ENCODE results near the gene PITRM1. TPM values are rescaled to one million over a fixed set of nuclear protein-coding genes. Genes with fewer than 3 reads are reported as not detected.
A peak's percentile ranks its signal among the peaks of the same experiment; 100 is the strongest.

Gene PITRM1
- total and polyA plus RNA-seq, 2 experiments from 2014 or later, result 79.7 to 94.4 TPM

DNA sequence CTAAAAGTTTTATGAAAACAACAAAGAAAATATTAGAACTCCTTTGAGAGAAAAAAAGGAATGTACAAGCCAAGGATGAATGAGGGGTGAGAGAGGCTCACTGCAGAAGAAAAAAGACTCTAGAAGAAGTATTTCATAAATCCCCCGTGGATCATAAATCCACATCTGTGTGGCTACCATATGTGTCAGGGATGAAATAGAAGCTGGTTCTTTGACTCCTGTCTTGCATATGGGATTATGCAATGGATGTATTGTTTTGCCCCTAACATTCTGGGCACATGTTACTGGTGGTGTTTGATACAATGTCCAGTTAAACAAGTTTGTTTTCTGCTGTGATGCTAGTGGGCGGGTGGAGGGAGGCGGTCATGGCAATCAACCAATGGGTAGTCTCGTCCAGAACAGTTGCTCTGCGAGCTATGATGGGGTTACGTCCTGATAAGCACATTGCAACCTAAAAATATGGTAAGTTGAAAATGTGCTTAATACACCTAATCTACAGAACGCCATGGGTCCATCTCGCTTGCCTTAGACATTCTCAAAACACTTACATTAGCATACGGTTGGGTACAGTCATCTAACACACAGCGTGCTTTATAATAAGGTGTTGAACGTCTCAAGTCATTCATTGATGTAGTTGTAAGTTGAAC lies 34.1 kb upstream of the PITRM1 start:
- in situ Hi-C loops (cut with MboI), result loop anchor here (25.0 kb wide), 1 partner anchor 1556 kb away; no protein-coding TSS in a partner anchor
- no peak for DNase-seq

DNA sequence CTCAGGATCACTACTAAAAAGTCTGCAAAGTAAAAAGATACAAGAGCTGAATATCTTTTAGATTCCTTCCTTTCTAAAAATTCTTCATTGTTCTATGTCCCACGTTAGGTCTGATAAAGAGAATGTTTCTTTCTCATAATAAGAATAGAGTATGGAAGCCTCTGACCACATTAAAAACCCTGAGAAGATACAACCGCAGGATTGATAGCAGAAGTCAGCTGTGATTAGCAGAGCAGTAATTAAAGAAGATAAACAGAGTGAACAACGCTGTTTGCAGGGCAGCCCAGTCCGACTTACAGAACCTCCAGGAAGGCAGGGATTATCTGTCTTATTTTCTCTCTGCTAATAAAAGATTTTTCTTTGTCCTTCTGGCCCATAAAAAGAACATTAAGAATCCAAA lies 31.4 kb upstream of the PITRM1 start:
- H3K27ac ChIP-seq, result no peak overlapping the region
- H3F3A ChIP-seq (ENCODE audit: insufficient read depth), result no peaks in the 10 kb centered on the region
- H3K9ac ChIP-seq, result no peak overlapping the region
- no peaks in the 10 kb centered on the region for H3K4me1 ChIP-seq (ENCODE audit: insufficient read depth)
- in situ Hi-C loops (cut with MboI), result loop anchor here (25.0 kb wide), 1 partner anchor 1558 kb away; no protein-coding TSS in a partner anchor
- H3K27me3 ChIP-seq (replicated peaks; ENCODE audit: insufficient read depth), result peaks cover 9% of the 10 kb centered on the region; the same call in 1 of the 2 replicates
- H3K4me3 ChIP-seq, result peak overlapping the region; percentile 19; the same call in 1 of the 2 replicates
- peak overlapping the region; percentile 35; the same call in 1 of the 2 replicates for H2AFZ ChIP-seq
- no peaks in the 10 kb centered on the region for H3K9me3 ChIP-seq (ENCODE audit: low read depth)
- H3K4me2 ChIP-seq (ENCODE audit: unreplicated experiment), result no peak overlapping the region
- no peaks in the 10 kb centered on the region for H3K79me2 ChIP-seq (ENCODE audit: insufficient read depth)
- 69 to 70% methylated on average over 4 of the region's 4 CpGs for WGBS, 2 experiments (ENCODE audit: low coverage in 1 of 2, low lambda C conversion rate in 2 of 2, missing lambda C conversion rate in 2 of 2)
- DNase-seq, result no peak
- no peaks in the 10 kb centered on the region for H3K9me2 ChIP-seq (ENCODE audit: insufficient read depth)
- H4K20me1 ChIP-seq (ENCODE audit: insufficient read depth), result no peaks in the 10 kb centered on the region
- H3K36me3 ChIP-seq (ENCODE audit: low read depth), result no peaks in the 10 kb centered on the region
- TF ChIP-seq EZH2phosphoT487 (IDR thresholded peaks at IDR 0.05; ENCODE audit: insufficient read depth, low read depth) (no peak), EZH2 (IDR thresholded peaks at IDR 0.05; ENCODE audit: insufficient read depth, poor library complexity, severe bottlenecking) (no peak)

More for the DNA sequence above, 34.1 kb upstream of the PITRM1 start:
- Histone ChIP-seq H3K27me3 (replicated peaks; ENCODE audit: insufficient read depth) (0 out of 2 replicates have a peak, but pooled peaks cover 4% of the 10 kb centered on the region), H3K9me3 (ENCODE audit: low read depth) (no peaks in the 10 kb centered on the region), H3K9me2 (ENCODE audit: insufficient read depth) (no peaks in the 10 kb centered on the region), H3K4me2 (ENCODE audit: unreplicated experiment) (no peak overlapping the region), H3K79me2 (ENCODE audit: insufficient read depth) (no peaks in the 10 kb centered on the region), H3K4me1 (ENCODE audit: insufficient read depth) (no peaks in the 10 kb centered on the region), H3F3A (ENCODE audit: insufficient read depth) (no peaks in the 10 kb centered on the region), H3K4me3 (no peak overlapping the region), H3K27ac (no peak overlapping the region), H3K36me3 (ENCODE audit: low read depth) (no peaks in the 10 kb centered on the region), H4K20me1 (ENCODE audit: insufficient read depth) (no peaks in the 10 kb centered on the region), H2AFZ (no peak overlapping the region), H3K9ac (no peak overlapping the region)
- no peak for TF ChIP-seq EZH2phosphoT487 (IDR thresholded peaks at IDR 0.05; ENCODE audit: insufficient read depth, low read depth)
- no peak for TF ChIP-seq EZH2 (IDR thresholded peaks at IDR 0.05; ENCODE audit: insufficient read depth, poor library complexity, severe bottlenecking)
- WGBS, 2 experiments (ENCODE audit: low coverage in 1 of 2, low lambda C conversion rate in 2 of 2, missing lambda C conversion rate in 2 of 2), result 73 to 76% methylated on average over 11 of the region's 11 CpGs

DNA sequence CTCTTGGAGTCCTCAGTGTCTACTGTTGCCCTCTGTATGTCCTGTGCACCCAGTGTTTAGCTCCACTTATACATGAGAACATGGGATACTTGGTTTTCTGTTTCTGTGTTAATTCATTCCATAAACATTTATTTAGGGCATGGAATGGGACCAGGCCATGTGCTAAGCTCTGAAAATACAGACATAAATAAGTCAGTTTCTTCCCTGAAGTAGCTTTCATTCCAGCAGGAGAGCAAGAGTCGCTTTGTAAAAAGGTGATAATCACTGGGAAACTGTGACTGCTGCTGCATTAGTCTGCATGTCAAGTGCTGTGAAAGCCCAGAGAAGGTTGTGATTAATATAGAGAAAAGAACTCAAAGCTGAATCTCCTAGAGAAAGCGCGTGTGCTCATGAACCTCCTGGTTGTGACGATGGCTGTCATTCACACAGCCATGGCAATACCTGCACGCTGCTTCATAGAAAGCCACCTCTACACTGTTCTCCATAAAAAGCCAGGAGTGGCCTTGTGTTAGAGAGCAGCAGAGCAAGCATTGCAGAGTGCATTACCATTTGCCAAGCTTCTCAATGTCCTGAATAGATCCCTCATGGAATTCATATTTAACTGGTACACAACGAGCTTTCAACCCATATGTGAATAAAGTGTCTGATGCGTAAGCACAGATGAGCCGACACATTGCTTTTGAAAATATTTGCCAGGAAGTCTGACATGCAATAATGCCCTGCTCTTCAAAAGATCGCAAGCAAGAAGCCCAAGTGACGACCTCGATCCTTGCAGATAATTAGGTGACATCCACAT lies 30.6 kb upstream of the PITRM1 start:
- TF ChIP-seq EZH2phosphoT487 (IDR thresholded peaks at IDR 0.05; ENCODE audit: insufficient read depth, low read depth) (no peak), EZH2 (IDR thresholded peaks at IDR 0.05; ENCODE audit: insufficient read depth, poor library complexity, severe bottlenecking) (no peak)
- Histone ChIP-seq H3K27ac (no peak overlapping the region), H3K4me2 (ENCODE audit: unreplicated experiment) (no peak overlapping the region), H3F3A (ENCODE audit: insufficient read depth) (no peaks in the 10 kb centered on the region), H3K4me1 (ENCODE audit: insufficient read depth) (peaks cover under 1% of the 10 kb centered on the region; the same call in 1 of the 2 replicates), H3K27me3 (replicated peaks; ENCODE audit: insufficient read depth) (peaks cover 9% of the 10 kb centered on the region; the same call in 1 of the 2 replicates), H4K20me1 (ENCODE audit: insufficient read depth) (no peaks in the 10 kb centered on the region), H3K9ac (no peak overlapping the region), H3K4me3 (peak overlapping the region; percentile 19; the same call in 1 of the 2 replicates), H3K79me2 (ENCODE audit: insufficient read depth) (no peaks in the 10 kb centered on the region), H3K9me3 (ENCODE audit: low read depth) (no peaks in the 10 kb centered on the region), H2AFZ (peak overlapping the region; percentile 35; the same call in 1 of the 2 replicates), H3K36me3 (ENCODE audit: low read depth) (no peaks in the 10 kb centered on the region), H3K9me2 (ENCODE audit: insufficient read depth) (no peaks in the 10 kb centered on the region)
- WGBS, 2 experiments (ENCODE audit: low coverage in 1 of 2, low lambda C conversion rate in 2 of 2, missing lambda C conversion rate in 2 of 2), result 52 to 53% methylated on average over 11 of the region's 11 CpGs
- in situ Hi-C loops (cut with MboI), result loop anchor here (25.0 kb wide), 1 partner anchor 1559 kb away; no protein-coding TSS in a partner anchor
- no peak for DNase-seq

DNA sequence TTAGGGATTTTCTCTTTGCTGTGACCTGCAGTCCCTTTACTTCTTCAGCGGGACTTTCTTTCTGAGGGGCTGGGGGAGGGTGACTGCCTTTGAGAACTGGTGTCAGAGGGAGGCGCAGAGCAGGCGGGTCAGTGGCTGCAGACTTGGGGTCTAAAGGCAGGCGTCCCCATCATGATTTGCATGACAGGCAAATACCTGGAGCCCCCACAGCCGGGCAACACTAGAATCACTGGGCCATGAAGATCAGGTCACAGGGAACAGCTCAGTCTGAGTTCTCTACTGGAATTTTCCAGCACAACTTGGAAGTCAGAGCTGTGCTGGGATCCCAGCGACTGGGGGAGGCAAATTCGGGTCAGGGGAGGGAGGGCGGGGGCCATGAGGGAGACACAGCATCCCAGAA lies 29.2 kb upstream of the PITRM1 start:
- Histone ChIP-seq H3K9me3 (ENCODE audit: low read depth) (no peaks in the 10 kb centered on the region), H2AFZ (no peak overlapping the region), H3K27me3 (replicated peaks; ENCODE audit: insufficient read depth) (peaks cover 9% of the 10 kb centered on the region; the same call in 1 of the 2 replicates), H3K4me1 (ENCODE audit: insufficient read depth) (peaks cover 13% of the 10 kb centered on the region), H3K36me3 (ENCODE audit: low read depth) (no peaks in the 10 kb centered on the region), H3F3A (ENCODE audit: insufficient read depth) (peaks cover 7% of the 10 kb centered on the region; the same call in 1 of the 2 replicates), H3K27ac (no peak overlapping the region), H3K9me2 (ENCODE audit: insufficient read depth) (no peaks in the 10 kb centered on the region), H3K4me3 (no peak overlapping the region), H3K79me2 (ENCODE audit: insufficient read depth) (no peaks in the 10 kb centered on the region), H3K9ac (no peak overlapping the region), H4K20me1 (ENCODE audit: insufficient read depth) (no peaks in the 10 kb centered on the region), H3K4me2 (ENCODE audit: unreplicated experiment) (no peak overlapping the region)
- TF ChIP-seq EZH2 (IDR thresholded peaks at IDR 0.05; ENCODE audit: insufficient read depth, poor library complexity, severe bottlenecking) (no peak), EZH2phosphoT487 (IDR thresholded peaks at IDR 0.05; ENCODE audit: insufficient read depth, low read depth) (no peak)
- in situ Hi-C loops (cut with MboI), result loop anchor here (25.0 kb wide), 1 partner anchor 1561 kb away; no protein-coding TSS in a partner anchor
- whole genome bisulfite sequencing, 2 experiments (ENCODE audit: low coverage in 1 of 2, low lambda C conversion rate in 2 of 2, missing lambda C conversion rate in 2 of 2), result 84 to 85% methylated on average over 8 of the region's 8 CpGs
- no peak for DNase-seq
